GM23338 (cell line): ENCODE data around the gene SARDH. TPM values are rescaled to one million over a fixed set of nuclear protein-coding genes. Genes with fewer than 3 reads are reported as not detected.

Experiments
- ATAC-seq: fragments of 200-7000 bp; cut with Tn5 transposase; 3 replicates; pipeline ENCODE4 v1.9.1; 2020
- DNase-seq: peaks from one replicate; pipeline ENCODE4 v3.0.0-alpha.2; 2015; ENCODE audit warnings: low spot score
- H2AFZ ChIP-seq: fragments of 200-600 bp; sonication (generic); 2 replicates; pipeline ENCODE4 v1.8.0; 2016; ENCODE audit warnings: antibody characterized with exemption, mild to moderate bottlenecking, moderate library complexity
- H3F3A ChIP-seq: fragments of 200-600 bp; sonication (generic); replicated peaks from 2 replicates; pipeline ENCODE4 v1.8.0; 2017; ENCODE audit warnings: antibody characterized with exemption, mixed run types, low read depth
- H3K27ac ChIP-seq: fragments of 200-600 bp; sonication (generic); 2 replicates; pipeline ENCODE4 v1.6.1; 2016; ENCODE audit warnings: low read depth
- H3K27me3 ChIP-seq: fragments of 200-600 bp; sonication (generic); 2 replicates; pipeline ENCODE4 v1.8.0; 2016; ENCODE audit warnings: mild to moderate bottlenecking, mixed run types, moderate library complexity; ENCODE audit not compliant: insufficient read depth
- H3K36me3 ChIP-seq: fragments of 200-600 bp; sonication (generic); 2 replicates; pipeline ENCODE4 v1.8.0; 2016; ENCODE audit warnings: mild to moderate bottlenecking; ENCODE audit not compliant: insufficient read depth
- H3K4me1 ChIP-seq: fragments of 200-600 bp; sonication (generic); 2 replicates; pipeline ENCODE4 v1.8.0; 2016; ENCODE audit warnings: mild to moderate bottlenecking, moderate library complexity; ENCODE audit not compliant: insufficient read depth
- H3K4me2 ChIP-seq: fragments of 200-600 bp; sonication (generic); 2 replicates; pipeline ENCODE4 v1.7.1; 2017; ENCODE audit warnings: mixed run types
- H3K4me3 ChIP-seq: fragments of 200-600 bp; sonication (generic); 2 replicates; pipeline ENCODE4 v1.6.1; 2016; ENCODE audit warnings: mixed run types
- H3K79me2 ChIP-seq: fragments of 200-600 bp; sonication (generic); replicated peaks from 2 replicates; pipeline ENCODE4 v1.8.0; 2017; ENCODE audit warnings: mild to moderate bottlenecking; ENCODE audit not compliant: insufficient read depth
- H3K9me2 ChIP-seq: fragments of 200-600 bp; sonication (generic); 2 replicates; pipeline ENCODE4 v1.8.0; 2017; ENCODE audit not compliant: insufficient read depth
- H4K20me1 ChIP-seq: fragments of 200-600 bp; sonication (generic); replicated peaks from 2 replicates; pipeline ENCODE4 v1.8.0; 2017; ENCODE audit warnings: mild to moderate bottlenecking; ENCODE audit not compliant: insufficient read depth
- H3K27ac Mint-ChIP-seq: 2 replicates; pipeline ENCODE4 v1.8.0; 2020; ENCODE audit warnings: inconsistent platforms, mild to moderate bottlenecking, moderate library complexity, mixed read lengths
- H3K27me3 Mint-ChIP-seq: 3 replicates; pipeline ENCODE4 v1.8.0; 2022; ENCODE audit warnings: low read depth, mild to moderate bottlenecking, moderate library complexity, mixed read lengths, inconsistent platforms; ENCODE audit not compliant: insufficient read depth, poor library complexity
- H3K36me3 Mint-ChIP-seq: 3 replicates; pipeline ENCODE4 v1.8.0; 2021; ENCODE audit warnings: low read depth, mild to moderate bottlenecking, inconsistent platforms, moderate library complexity, mixed read lengths
- H3K4me1 Mint-ChIP-seq: 3 replicates; pipeline ENCODE4 v1.8.0; 2020; ENCODE audit warnings: mild to moderate bottlenecking, inconsistent platforms, mixed read lengths
- H3K4me3 Mint-ChIP-seq: 3 replicates; pipeline ENCODE4 v1.8.0; 2021; ENCODE audit warnings: moderate library complexity, mild to moderate bottlenecking, inconsistent platforms, mixed read lengths
- H3K9me3 Mint-ChIP-seq: 3 replicates; pipeline ENCODE4 v1.8.0; 2020; ENCODE audit warnings: moderate library complexity, mild to moderate bottlenecking, inconsistent platforms, mixed read lengths
- CREB1 ChIP-seq: fragments of 250-450 bp; sonication (Bioruptor Pico); IDR thresholded peaks from 2 replicates; pipeline ENCODE4 v1.5.0; 2020; ENCODE audit warnings: low read depth, mild to moderate bottlenecking, moderate library complexity
- CTCF ChIP-seq, 2 experiments: fragments of 200-600 bp in 1 of 2; sonication (generic) in 1 of 2; conservative IDR thresholded peaks; 2 replicates each; pipeline versions ENCODE4 v1.5.1 to v1.6.1; 2016 to 2017; ENCODE audit warnings: antibody characterized with exemption in 2 of 2, low read depth in 2 of 2, mild to moderate bottlenecking in 2 of 2, moderate library complexity in 1 of 2
- ETS1 ChIP-seq: IDR thresholded peaks from 2 replicates; pipeline ENCODE4 v1.6.1; 2016; ENCODE audit warnings: antibody characterized with exemption
- EZH2 ChIP-seq: fragments of 200-600 bp; sonication (generic); IDR thresholded peaks from one replicate; pipeline ENCODE4 v1.8.0; 2017; ENCODE audit warnings: antibody characterized with exemption, mild to moderate bottlenecking, low read depth; ENCODE audit not compliant: unreplicated experiment
- EZH2phosphoT487 ChIP-seq: fragments of 200-600 bp; sonication (generic); IDR thresholded peaks from one replicate; pipeline ENCODE4 v1.8.1; 2018; ENCODE audit warnings: antibody characterized with exemption; ENCODE audit not compliant: unreplicated experiment
- JUNB ChIP-seq: IDR thresholded peaks from one replicate; pipeline ENCODE4 v1.6.1; 2016; ENCODE audit warnings: antibody characterized with exemption; ENCODE audit not compliant: unreplicated experiment
- NANOG ChIP-seq: IDR thresholded peaks from 2 replicates; pipeline ENCODE4 v1.6.1; 2016; ENCODE audit warnings: antibody characterized with exemption, borderline replicate concordance
- POLR2AphosphoS5 ChIP-seq: IDR thresholded peaks from 2 replicates; pipeline ENCODE4 v1.6.1; 2016; ENCODE audit warnings: antibody characterized with exemption, low read depth
- REST ChIP-seq: IDR thresholded peaks from one replicate; pipeline ENCODE4 v1.6.1; 2018; ENCODE audit warnings: antibody characterized with exemption; ENCODE audit not compliant: unreplicated experiment
- STAT1 ChIP-seq: IDR thresholded peaks from one replicate; pipeline ENCODE4 v1.6.1; 2016; ENCODE audit warnings: antibody characterized with exemption; ENCODE audit not compliant: unreplicated experiment
- ZNF114 ChIP-seq: fragments of 250-450 bp; sonication (Bioruptor Pico); IDR thresholded peaks from 2 replicates; pipeline ENCODE4 v1.5.0; 2020; ENCODE audit warnings: mild to moderate bottlenecking, moderate library complexity
- ZNF331 ChIP-seq: fragments of 250-450 bp; sonication (Bioruptor Pico); IDR thresholded peaks from 2 replicates; pipeline ENCODE4 v1.5.0; 2020; ENCODE audit warnings: low read depth, mild to moderate bottlenecking, moderate library complexity
- ZNF462 ChIP-seq: fragments of 250-450 bp; sonication (Bioruptor Pico); IDR thresholded peaks from 2 replicates; pipeline ENCODE4 v1.5.0; 2020; ENCODE audit warnings: mild to moderate bottlenecking, moderate library complexity
- polyA plus RNA-seq: library from polyadenylated mRNA; unstranded; fragments of >200 nt; fragmentation: Nextera tagmentation; extraction: Ambion mirVana; gene quantifications from 2 replicates; pipeline ENCODE4 v1.2.1, GENCODE V29; 2016
- total RNA-seq: library from RNA; depleted of rRNA; stranded (reverse); fragments of >200 nt; shearing (Covaris generic); gene quantifications from 2 replicates; pipeline ENCODE4 v1.2.3, GENCODE V29; 2014

SARDH gene
- total and polyA plus RNA-seq, 2 experiments from 2014 or later: 2.8 to 10.4 TPM

DNA sequence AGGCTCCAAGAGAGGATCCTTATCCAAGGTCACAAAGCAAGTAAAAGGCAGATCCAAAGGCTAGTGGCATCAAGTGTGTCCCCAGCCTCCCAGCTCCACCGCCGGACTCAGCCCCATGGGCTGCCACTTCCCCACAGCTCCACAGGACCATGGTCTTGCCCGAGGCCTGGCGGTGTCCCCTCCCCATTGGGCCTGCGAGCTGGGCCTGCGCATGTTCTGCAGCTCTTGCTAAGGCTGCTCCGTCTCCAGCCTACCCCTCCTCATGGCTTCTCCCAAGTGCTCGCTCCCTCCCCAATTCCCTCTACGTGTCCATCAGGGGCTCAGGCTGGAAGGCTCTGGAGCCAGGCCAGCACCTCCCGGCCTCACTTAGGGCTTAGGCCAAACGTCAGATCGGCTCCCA, 72.6 kb downstream of the SARDH start:
- Histone ChIP-seq H3K4me3 (no peak overlapping the region), H2AFZ (no peak overlapping the region), H3K36me3 (no peaks in the 10 kb centered on the region), H3K79me2 (no peaks in the 10 kb centered on the region), H3K9me2 (no peaks in the 10 kb centered on the region), H3K27me3 (no peaks in the 10 kb centered on the region), H4K20me1 (no peaks in the 10 kb centered on the region), H3F3A (no peaks in the 10 kb centered on the region), H3K4me2 (no peak overlapping the region), H3K4me1 (no peaks in the 10 kb centered on the region), H3K27ac (no peak overlapping the region)
- Mint-ChIP-seq H3K4me1 (no peaks in the 10 kb centered on the region; the same call in 2 of the 3 replicates), H3K36me3 (no peaks in the 10 kb centered on the region), H3K4me3 (no peak overlapping the region), H3K27me3 (peaks cover 5% of the 10 kb centered on the region), H3K9me3 (no peaks in the 10 kb centered on the region), H3K27ac (no peak overlapping the region)
- TF ChIP-seq CREB1 (CRISPR knock-in tag) (no peak), JUNB (no peak), POLR2AphosphoS5 (no peak), REST (no peak), EZH2 (no peak), STAT1 (no peak), CTCF (conservative IDR thresholded peaks at IDR 0.05; ENCODE audit: low read depth in 2 of 2) (no peak), EZH2phosphoT487 (no peak), ZNF331 (CRISPR knock-in tag) (no peak), NANOG (no peak), ZNF114 (CRISPR knock-in tag) (no peak), ETS1 (no peak), ZNF462 (CRISPR knock-in tag) (no peak)
- no peak for DNase-seq
- ATAC-seq: no peak
